ENCODE data around the gene PAPPA. TPM values are rescaled to one million over a fixed set of nuclear protein-coding genes. Genes with fewer than 3 reads are reported as not detected.

Gene PAPPA
- total RNA-seq, 1 experiment from 2014 or later = 3.9 TPM

DNA sequence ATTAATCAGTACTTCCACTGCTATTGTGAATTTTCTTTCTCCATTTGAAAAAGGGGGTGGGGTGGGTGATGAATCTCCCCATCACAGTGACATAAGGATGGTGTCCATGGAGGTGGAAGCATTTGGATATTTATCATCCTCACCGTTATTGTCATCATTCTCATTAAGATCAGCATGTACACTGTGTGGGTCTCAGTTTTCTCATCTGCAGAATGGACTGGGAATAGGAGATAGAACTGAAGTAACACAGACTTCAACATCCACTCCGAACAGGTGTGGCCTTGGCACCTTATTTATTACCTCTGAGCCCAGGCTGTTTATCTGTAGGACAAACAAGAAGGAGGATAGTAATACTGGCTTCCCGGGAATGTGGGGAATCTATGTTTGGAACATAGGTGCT lies 165.9 kb downstream of the PAPPA start:
- DNase-seq = no peak
- Histone ChIP-seq H3K4me3 (no peak overlapping the region), H2AFZ (no peak overlapping the region), H3K4me2 (no peak overlapping the region), H4K20me1 (ENCODE audit: insufficient read depth) (no peaks in the 10 kb centered on the region), H3K27me3 (ENCODE audit: insufficient read depth, low read depth) (no peaks in the 10 kb centered on the region), H3K4me1 (replicated peaks; ENCODE audit: insufficient read depth) (peaks cover 21% of the 10 kb centered on the region), H3K79me2 (ENCODE audit: low read depth) (no peaks in the 10 kb centered on the region), H3K9me2 (ENCODE audit: insufficient read depth) (no peaks in the 10 kb centered on the region), H3F3A (ENCODE audit: insufficient read depth, low read depth) (peaks cover 3% of the 10 kb centered on the region; the same call in 1 of the 2 replicates), H3K9me3 (ENCODE audit: insufficient read depth, low read depth) (no peaks in the 10 kb centered on the region), H3K27ac (no peak overlapping the region), H3K36me3 (ENCODE audit: low read depth) (no peaks in the 10 kb centered on the region)
- BruUV-seq (replicated peaks) = no TSS peak
- CTCF ChIA-PET = no interaction called here
- POLR2A ChIA-PET (ENCODE audit: unreplicated experiment) = no interaction called here
- TF ChIP-seq, protein P1, sequence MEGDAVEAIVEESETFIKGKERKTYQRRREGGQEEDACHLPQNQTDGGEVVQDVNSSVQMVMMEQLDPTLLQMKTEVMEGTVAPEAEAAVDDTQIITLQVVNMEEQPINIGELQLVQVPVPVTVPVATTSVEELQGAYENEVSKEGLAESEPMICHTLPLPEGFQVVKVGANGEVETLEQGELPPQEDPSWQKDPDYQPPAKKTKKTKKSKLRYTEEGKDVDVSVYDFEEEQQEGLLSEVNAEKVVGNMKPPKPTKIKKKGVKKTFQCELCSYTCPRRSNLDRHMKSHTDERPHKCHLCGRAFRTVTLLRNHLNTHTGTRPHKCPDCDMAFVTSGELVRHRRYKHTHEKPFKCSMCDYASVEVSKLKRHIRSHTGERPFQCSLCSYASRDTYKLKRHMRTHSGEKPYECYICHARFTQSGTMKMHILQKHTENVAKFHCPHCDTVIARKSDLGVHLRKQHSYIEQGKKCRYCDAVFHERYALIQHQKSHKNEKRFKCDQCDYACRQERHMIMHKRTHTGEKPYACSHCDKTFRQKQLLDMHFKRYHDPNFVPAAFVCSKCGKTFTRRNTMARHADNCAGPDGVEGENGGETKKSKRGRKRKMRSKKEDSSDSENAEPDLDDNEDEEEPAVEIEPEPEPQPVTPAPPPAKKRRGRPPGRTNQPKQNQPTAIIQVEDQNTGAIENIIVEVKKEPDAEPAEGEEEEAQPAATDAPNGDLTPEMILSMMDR (conservative IDR thresholded peaks at IDR 0.05) = no peak
- no peak for TF ChIP-seq EZH2 (IDR thresholded peaks at IDR 0.05; ENCODE audit: low read depth)
- intact Hi-C loops (cut with micrococcal nuclease; ENCODE audit: unreplicated experiment) = loop anchor here (10.0 kb wide), 1 partner anchor 725 kb away; no protein-coding TSS in a partner anchor

DNA sequence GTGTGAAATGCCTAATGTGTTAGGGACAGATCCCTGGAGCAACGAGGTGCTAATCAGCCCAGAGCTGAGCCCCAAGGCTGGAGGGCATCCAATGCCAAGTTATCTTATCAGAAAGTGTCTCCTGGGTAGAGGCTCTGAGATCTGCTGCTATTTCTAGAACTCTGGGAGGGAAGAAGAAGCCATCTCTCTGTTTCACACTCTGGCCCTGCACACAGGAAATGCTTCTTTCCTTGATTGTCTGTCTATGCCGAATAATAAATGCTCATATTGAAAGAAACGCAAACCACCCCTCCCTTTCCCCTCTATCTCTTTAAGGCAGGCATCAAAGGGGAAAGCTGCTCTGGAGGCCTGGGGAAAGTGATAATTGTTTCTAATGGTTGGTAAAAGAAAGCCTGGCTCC lies 166.7 kb downstream of the PAPPA start:
- H3K27ac ChIP-seq = no peak overlapping the region
- CTCF ChIA-PET = no interaction called here

DNA sequence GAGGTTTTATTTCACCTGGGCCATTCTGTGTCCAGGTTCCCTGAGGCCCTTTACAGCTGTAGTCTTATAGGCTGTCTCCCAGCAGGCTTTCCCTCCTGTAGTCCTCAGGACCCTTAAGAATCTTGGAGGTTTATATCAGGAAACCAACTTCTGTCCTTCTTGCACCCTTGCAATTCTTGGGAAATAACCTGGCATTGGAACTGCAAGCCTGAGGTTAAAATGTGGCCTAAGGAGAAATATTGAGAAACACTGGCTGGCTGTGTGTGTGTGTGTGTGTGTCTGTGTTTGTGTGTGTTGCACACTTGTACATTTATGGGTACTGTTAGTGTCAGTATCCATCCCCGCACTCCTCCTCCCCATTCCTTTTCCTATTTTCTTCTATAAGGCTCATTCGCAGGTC lies 168.9 kb downstream of the PAPPA start:
- H3K79me2 ChIP-seq (ENCODE audit: low read depth) = no peaks in the 10 kb centered on the region
- TF ChIP-seq, protein P1 (conservative IDR thresholded peaks at IDR 0.05) = no peak
- TF ChIP-seq EZH2 (IDR thresholded peaks at IDR 0.05; ENCODE audit: low read depth) = no peak
- ChIA-PET CTCF (no interaction called here), POLR2A (ENCODE audit: unreplicated experiment) (no interaction called here)
- H3K27me3 ChIP-seq (ENCODE audit: insufficient read depth, low read depth) = no peaks in the 10 kb centered on the region
- peaks cover 3% of the 10 kb centered on the region; the same call in 1 of the 2 replicates for H3F3A ChIP-seq (ENCODE audit: insufficient read depth, low read depth)
- H3K4me3 ChIP-seq = no peak overlapping the region
- intact Hi-C loops (cut with micrococcal nuclease; ENCODE audit: unreplicated experiment) = no loop called here
- no peak overlapping the region for H2AFZ ChIP-seq
- H3K9me3 ChIP-seq (ENCODE audit: insufficient read depth, low read depth) = no peaks in the 10 kb centered on the region
- H3K27ac ChIP-seq = no peak overlapping the region
- no peak for DNase-seq
- no peaks in the 10 kb centered on the region for H3K9me2 ChIP-seq (ENCODE audit: insufficient read depth)
- H3K4me2 ChIP-seq = no peak overlapping the region
- no peaks in the 10 kb centered on the region for H3K36me3 ChIP-seq (ENCODE audit: low read depth)
- BruUV-seq (replicated peaks) = no TSS peak
- no peaks in the 10 kb centered on the region for H4K20me1 ChIP-seq (ENCODE audit: insufficient read depth)
- peaks cover 21% of the 10 kb centered on the region for H3K4me1 ChIP-seq (replicated peaks; ENCODE audit: insufficient read depth)

More for the DNA sequence above, 166.7 kb downstream of the PAPPA start:
- Histone ChIP-seq H3K4me1 (replicated peaks; ENCODE audit: insufficient read depth) (peaks cover 21% of the 10 kb centered on the region), H3F3A (ENCODE audit: insufficient read depth, low read depth) (peaks cover 3% of the 10 kb centered on the region; the same call in 1 of the 2 replicates), H4K20me1 (ENCODE audit: insufficient read depth) (no peaks in the 10 kb centered on the region), H3K36me3 (ENCODE audit: low read depth) (no peaks in the 10 kb centered on the region), H3K9me2 (ENCODE audit: insufficient read depth) (no peaks in the 10 kb centered on the region), H3K4me2 (no peak overlapping the region), H3K4me3 (no peak overlapping the region), H3K27me3 (ENCODE audit: insufficient read depth, low read depth) (no peaks in the 10 kb centered on the region), H2AFZ (no peak overlapping the region), H3K9me3 (ENCODE audit: insufficient read depth, low read depth) (no peaks in the 10 kb centered on the region), H3K79me2 (ENCODE audit: low read depth) (no peaks in the 10 kb centered on the region)
- intact Hi-C loops (cut with micrococcal nuclease; ENCODE audit: unreplicated experiment) = no loop called here
- BruUV-seq (replicated peaks) = no TSS peak
- DNase-seq = no peak
- TF ChIP-seq, protein P1 (conservative IDR thresholded peaks at IDR 0.05) = no peak
- no peak for TF ChIP-seq EZH2 (IDR thresholded peaks at IDR 0.05; ENCODE audit: low read depth)
- POLR2A ChIA-PET (ENCODE audit: unreplicated experiment) = no interaction called here

Data from PC-9 (cell line).